Thyroid gland (tissue), 4 donors: ENCODE results near the gene OTOA.
"Not testable (repeated sequence)": the region's sequence is repeated elsewhere in the genome, so short reads cannot be mapped to it uniquely, and the experiment has no call there.

ENCODE experiments used
- CTCF ChIP-seq, 6 experiments: fragments of 200-600 bp in 3 of 6; fragments of 450-650 bp in 3 of 6; sonication (generic) in 3 of 6; IDR thresholded peaks; one replicate each; pipeline ENCODE4 v1.5.1; 2016 to 2019; ENCODE audit warnings: antibody characterized with exemption in 6 of 6, mild to moderate bottlenecking in 2 of 6, inconsistent platforms in 1 of 6, moderate library complexity in 1 of 6
- POLR2A ChIP-seq, 2 donors: fragments of 450-650 bp; IDR thresholded peaks; one replicate each; pipeline ENCODE4 v1.6.1; 2017; ENCODE audit warnings: antibody characterized with exemption in 2 of 2, mild to moderate bottlenecking in 2 of 2, moderate library complexity in 1 of 2

- TF ChIP-seq POLR2A, CTCF (IDR thresholded peaks at IDR 0.05): not testable (repeated sequence)
These were observed 27.2 kb downstream of the OTOA start for GRCh38 chr16:21690967-21691366.
